GM12878 (cell line): ENCODE data around the gene GPR137B. TPM values are rescaled to one million over a fixed set of nuclear protein-coding genes. Genes with fewer than 3 reads are reported as not detected.

Source experiments
- BMI1 ChIP-seq: fragments of 450-650 bp; IDR thresholded peaks from 2 replicates; pipeline ENCODE4 v1.6.1; 2016; ENCODE audit warnings: mild to moderate bottlenecking, moderate library complexity, borderline replicate concordance
- EED ChIP-seq: sonication (generic); IDR thresholded peaks from 2 replicates; pipeline ENCODE4 v1.6.1; 2016; ENCODE audit warnings: antibody characterized with exemption, low read depth
- HDGF ChIP-seq: fragments of 450-650 bp; IDR thresholded peaks from 2 replicates; pipeline ENCODE4 v1.6.1; 2016; ENCODE audit warnings: antibody characterized with exemption
- IKZF1 ChIP-seq: fragments of 450-650 bp; conservative IDR thresholded peaks from 2 replicates; pipeline ENCODE4 v1.6.1; 2017; ENCODE audit warnings: antibody characterized with exemption, mild to moderate bottlenecking
- IKZF2 ChIP-seq, 2 experiments: fragments of 450-650 bp; IDR thresholded peaks; 2 replicates each; pipeline ENCODE4 v1.6.1; 2017; ENCODE audit warnings: mild to moderate bottlenecking in 2 of 2, moderate library complexity in 2 of 2
- MEF2B ChIP-seq: fragments of 450-650 bp; IDR thresholded peaks from 2 replicates; pipeline ENCODE4 v1.6.1; 2018; ENCODE audit warnings: mild to moderate bottlenecking, moderate library complexity; ENCODE audit not compliant: partially characterized antibody, poor library complexity, severe bottlenecking
- MYC ChIP-seq: IDR thresholded peaks from 2 replicates; pipeline ENCODE4 v1.6.1; 2011; ENCODE audit warnings: mild to moderate bottlenecking, low read length, moderate library complexity, inconsistent platforms; ENCODE audit not compliant: insufficient read depth, insufficient replicate concordance, insufficient read length, severe bottlenecking
- NBN ChIP-seq: fragments of 450-650 bp; IDR thresholded peaks from 2 replicates; pipeline ENCODE4 v1.6.1; 2016
- POU2F2 ChIP-seq: IDR thresholded peaks from 3 replicates; pipeline ENCODE4 v1.6.1; 2011; ENCODE audit warnings: low read depth, mild to moderate bottlenecking, low read length, borderline replicate concordance
- SMAD1 ChIP-seq: fragments of 450-650 bp; IDR thresholded peaks from 2 replicates; pipeline ENCODE4 v1.6.1; 2018; ENCODE audit warnings: mild to moderate bottlenecking, low read depth; ENCODE audit not compliant: partially characterized antibody
- SPI1 ChIP-seq: IDR thresholded peaks from 2 replicates; pipeline ENCODE4 v1.6.1; 2011; ENCODE audit warnings: low read depth, mild to moderate bottlenecking, low read length, moderate library complexity, borderline replicate concordance; ENCODE audit not compliant: insufficient read depth
- STAT3 ChIP-seq: IDR thresholded peaks from 2 replicates; pipeline ENCODE4 v1.6.1; 2011; ENCODE audit warnings: low read depth, low read length, improper control_type of control experiment
- ZNF207 ChIP-seq: fragments of 450-650 bp; IDR thresholded peaks from 2 replicates; pipeline ENCODE4 v1.6.1; 2014; ENCODE audit warnings: antibody characterized with exemption, mild to moderate bottlenecking, borderline replicate concordance
- ZNF217 ChIP-seq: fragments of 450-650 bp; IDR thresholded peaks from 2 replicates; pipeline ENCODE4 v1.6.1; 2017; ENCODE audit warnings: antibody characterized with exemption, mild to moderate bottlenecking
- ZZZ3 ChIP-seq: IDR thresholded peaks from 2 replicates; pipeline ENCODE4 v1.6.1; 2011; ENCODE audit warnings: low read depth; ENCODE audit not compliant: control insufficient read depth, insufficient read length
- polyA plus RNA-seq, 11 experiments: library from polyadenylated mRNA; depleted of rRNA in 4 of 11; unstranded in 6 of 11; stranded (reverse) in 5 of 11; fragments of >200 nt; fragmentation: Nextera tagmentation in 4 of 11; fragmentation: Illumina TruSeq in 1 of 11; extraction: Ambion mirVana in 4 of 11; extraction: Trizol in 1 of 11; gene quantifications; 1 replicate in 1 of 11; 2 replicates in 10 of 11; pipeline versions ENCODE4 v1.2.1 to v1.2.3, GENCODE V29; 2011 to 2016; ENCODE audit warnings: inconsistent platforms in 2 of 11, missing spikeins in 2 of 11, low read depth in 1 of 11
- total RNA-seq, 4 experiments: library from RNA; depleted of rRNA in 3 of 4; stranded (reverse); fragments of >200 nt in 3 of 4; fragmentation: Illumina TruSeq in 1 of 4; extraction: Trizol in 1 of 4; gene quantifications; 2 replicates each; pipeline versions ENCODE4 v1.2.1 to v1.2.3, GENCODE V29; 2013 to 2021
- TF ChIP-seq, protein P1 (sequence below): fragments of 450-650 bp; IDR thresholded peaks from 2 replicates; pipeline ENCODE4 v1.6.1; 2016; ENCODE audit warnings: mild to moderate bottlenecking
- TF ChIP-seq, protein P2 (sequence below): fragments of 450-650 bp; IDR thresholded peaks from 2 replicates; pipeline ENCODE4 v1.6.1; 2017; ENCODE audit warnings: low read depth, mild to moderate bottlenecking, moderate library complexity
- TF ChIP-seq, protein P3 (sequence below): fragments of 450-650 bp; formaldehyde crosslinking; IDR thresholded peaks from 2 replicates; pipeline ENCODE4 v1.5.0; 2022; ENCODE audit warnings: mild to moderate bottlenecking, missing genetic modification characterization
- TF ChIP-seq, protein P4 (sequence below): fragments of 450-650 bp; IDR thresholded peaks from 2 replicates; pipeline ENCODE4 v1.6.1; 2017; ENCODE audit warnings: mild to moderate bottlenecking, low read depth, inconsistent platforms; ENCODE audit not compliant: poor library complexity, severe bottlenecking

The GPR137B gene
- total and polyA plus RNA-seq, 10 of the 15 experiments (the other 5 are each of a cell fraction or from before 2014, with no cell fraction given) = 5.4 to 20.8 (median 12.5) TPM

DNA sequence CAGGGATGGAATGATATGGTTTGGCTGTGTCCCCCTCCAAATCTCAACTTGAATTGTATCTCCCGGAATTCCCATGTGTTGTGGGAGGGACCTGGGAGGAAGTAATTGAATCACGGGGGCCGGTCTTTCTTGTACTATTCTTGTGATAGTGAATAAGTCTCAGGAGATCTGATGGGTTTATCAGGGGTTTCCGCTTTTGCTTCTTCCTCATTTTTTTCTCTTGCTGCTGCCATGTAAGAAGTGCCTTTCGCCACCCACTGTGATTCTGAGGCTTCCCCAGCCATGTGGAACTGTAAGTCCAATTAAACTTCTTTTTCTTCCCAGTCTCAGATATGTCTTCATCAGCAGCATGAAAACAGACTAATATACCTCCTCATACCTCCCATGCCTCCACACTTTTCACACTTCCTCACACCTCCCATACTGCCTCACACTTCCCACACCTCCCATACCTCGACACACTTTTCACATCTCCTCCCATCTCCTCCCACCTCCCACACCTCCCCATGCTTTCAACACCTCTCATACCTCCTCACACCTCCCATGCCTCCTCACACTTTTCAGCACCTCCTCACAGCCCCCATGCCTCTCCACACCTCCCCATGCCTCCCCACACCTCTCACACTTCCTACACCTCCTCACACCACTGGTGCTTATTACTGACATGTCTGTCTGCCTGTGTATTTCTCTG is 21.3 kb downstream of the GPR137B start (continued):
- TF ChIP-seq, protein P1, sequence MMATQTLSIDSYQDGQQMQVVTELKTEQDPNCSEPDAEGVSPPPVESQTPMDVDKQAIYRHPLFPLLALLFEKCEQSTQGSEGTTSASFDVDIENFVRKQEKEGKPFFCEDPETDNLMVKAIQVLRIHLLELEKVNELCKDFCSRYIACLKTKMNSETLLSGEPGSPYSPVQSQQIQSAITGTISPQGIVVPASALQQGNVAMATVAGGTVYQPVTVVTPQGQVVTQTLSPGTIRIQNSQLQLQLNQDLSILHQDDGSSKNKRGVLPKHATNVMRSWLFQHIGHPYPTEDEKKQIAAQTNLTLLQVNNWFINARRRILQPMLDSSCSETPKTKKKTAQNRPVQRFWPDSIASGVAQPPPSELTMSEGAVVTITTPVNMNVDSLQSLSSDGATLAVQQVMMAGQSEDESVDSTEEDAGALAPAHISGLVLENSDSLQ = peak; percentile 35; the same call in 1 of the 2 replicates
- TF ChIP-seq MYC (no peak), ZNF217 (peak; percentile 41; the same call in 1 of the 2 replicates), EED (0 out of 2 replicates have a peak, but pooled peaks have one; percentile 11), ZZZ3 (no peak), POU2F2 (peak; percentile 25; the same call in 1 of the 3 replicates), NBN (peak; percentile 97), SPI1 (peak; percentile 61), HDGF (peak; percentile 99), MEF2B (peak; percentile 68), IKZF1 (peak; percentile 66), BMI1 (peak; percentile 55; the same call in 1 of the 2 replicates), ZNF207 (no peak), SMAD1 (peak; percentile 76), STAT3 (no peak), IKZF2 (IDR thresholded peaks at IDR 0.05) (peak; percentile 89 to 90)
- TF ChIP-seq, protein P2, sequence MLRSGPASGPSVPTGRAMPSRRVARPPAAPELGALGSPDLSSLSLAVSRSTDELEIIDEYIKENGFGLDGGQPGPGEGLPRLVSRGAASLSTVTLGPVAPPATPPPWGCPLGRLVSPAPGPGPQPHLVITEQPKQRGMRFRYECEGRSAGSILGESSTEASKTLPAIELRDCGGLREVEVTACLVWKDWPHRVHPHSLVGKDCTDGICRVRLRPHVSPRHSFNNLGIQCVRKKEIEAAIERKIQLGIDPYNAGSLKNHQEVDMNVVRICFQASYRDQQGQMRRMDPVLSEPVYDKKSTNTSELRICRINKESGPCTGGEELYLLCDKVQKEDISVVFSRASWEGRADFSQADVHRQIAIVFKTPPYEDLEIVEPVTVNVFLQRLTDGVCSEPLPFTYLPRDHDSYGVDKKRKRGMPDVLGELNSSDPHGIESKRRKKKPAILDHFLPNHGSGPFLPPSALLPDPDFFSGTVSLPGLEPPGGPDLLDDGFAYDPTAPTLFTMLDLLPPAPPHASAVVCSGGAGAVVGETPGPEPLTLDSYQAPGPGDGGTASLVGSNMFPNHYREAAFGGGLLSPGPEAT = peak; percentile 95
- TF ChIP-seq, protein P3, sequence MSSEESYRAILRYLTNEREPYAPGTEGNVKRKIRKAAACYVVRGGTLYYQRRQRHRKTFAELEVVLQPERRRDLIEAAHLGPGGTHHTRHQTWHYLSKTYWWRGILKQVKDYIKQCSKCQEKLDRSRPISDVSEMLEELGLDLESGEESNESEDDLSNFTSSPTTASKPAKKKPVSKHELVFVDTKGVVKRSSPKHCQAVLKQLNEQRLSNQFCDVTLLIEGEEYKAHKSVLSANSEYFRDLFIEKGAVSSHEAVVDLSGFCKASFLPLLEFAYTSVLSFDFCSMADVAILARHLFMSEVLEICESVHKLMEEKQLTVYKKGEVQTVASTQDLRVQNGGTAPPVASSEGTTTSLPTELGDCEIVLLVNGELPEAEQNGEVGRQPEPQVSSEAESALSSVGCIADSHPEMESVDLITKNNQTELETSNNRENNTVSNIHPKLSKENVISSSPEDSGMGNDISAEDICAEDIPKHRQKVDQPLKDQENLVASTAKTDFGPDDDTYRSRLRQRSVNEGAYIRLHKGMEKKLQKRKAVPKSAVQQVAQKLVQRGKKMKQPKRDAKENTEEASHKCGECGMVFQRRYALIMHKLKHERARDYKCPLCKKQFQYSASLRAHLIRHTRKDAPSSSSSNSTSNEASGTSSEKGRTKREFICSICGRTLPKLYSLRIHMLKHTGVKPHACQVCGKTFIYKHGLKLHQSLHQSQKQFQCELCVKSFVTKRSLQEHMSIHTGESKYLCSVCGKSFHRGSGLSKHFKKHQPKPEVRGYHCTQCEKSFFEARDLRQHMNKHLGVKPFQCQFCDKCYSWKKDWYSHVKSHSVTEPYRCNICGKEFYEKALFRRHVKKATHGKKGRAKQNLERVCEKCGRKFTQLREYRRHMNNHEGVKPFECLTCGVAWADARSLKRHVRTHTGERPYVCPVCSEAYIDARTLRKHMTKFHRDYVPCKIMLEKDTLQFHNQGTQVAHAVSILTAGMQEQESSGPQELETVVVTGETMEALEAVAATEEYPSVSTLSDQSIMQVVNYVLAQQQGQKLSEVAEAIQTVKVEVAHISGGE = no peak
- TF ChIP-seq, protein P4, sequence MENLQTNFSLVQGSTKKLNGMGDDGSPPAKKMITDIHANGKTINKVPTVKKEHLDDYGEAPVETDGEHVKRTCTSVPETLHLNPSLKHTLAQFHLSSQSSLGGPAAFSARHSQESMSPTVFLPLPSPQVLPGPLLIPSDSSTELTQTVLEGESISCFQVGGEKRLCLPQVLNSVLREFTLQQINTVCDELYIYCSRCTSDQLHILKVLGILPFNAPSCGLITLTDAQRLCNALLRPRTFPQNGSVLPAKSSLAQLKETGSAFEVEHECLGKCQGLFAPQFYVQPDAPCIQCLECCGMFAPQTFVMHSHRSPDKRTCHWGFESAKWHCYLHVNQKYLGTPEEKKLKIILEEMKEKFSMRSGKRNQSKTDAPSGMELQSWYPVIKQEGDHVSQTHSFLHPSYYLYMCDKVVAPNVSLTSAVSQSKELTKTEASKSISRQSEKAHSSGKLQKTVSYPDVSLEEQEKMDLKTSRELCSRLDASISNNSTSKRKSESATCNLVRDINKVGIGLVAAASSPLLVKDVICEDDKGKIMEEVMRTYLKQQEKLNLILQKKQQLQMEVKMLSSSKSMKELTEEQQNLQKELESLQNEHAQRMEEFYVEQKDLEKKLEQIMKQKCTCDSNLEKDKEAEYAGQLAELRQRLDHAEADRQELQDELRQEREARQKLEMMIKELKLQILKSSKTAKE = peak; percentile 54
- TF ChIP-seq, all 136 proteins: peak for 22
